Eye (tissue), 1 donor: ENCODE data around the gene USP21.

Source experiments
- DNase-seq: peaks from one replicate; pipeline ENCODE4 v3.0.0-alpha.2; 2015

USP21 gene

GRCh38 chr1:161172776-161173376, 13.6 kb downstream of the USP21 start:
- no peak for DNase-seq

DNA sequence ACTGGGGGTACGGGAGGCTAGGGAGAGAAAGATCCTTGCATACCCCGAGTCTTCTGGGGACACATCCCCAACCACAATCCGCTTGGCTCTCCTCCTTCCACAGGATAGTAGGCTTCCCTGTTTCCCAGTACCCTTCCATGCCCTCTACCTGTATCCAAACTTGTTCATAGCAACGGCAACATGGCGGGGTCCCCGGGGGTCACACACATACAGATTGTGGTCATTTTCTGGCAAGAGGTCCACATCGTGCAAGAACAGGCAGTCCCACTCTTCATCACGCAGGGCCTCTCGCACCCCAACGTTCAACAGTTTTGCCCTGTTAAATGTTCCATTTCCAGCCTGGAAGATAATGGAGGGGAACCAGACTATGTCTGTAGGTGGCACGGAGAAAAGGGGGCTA, 14.4 kb downstream of the USP21 start:
- no peak for DNase-seq

GRCh38 chr1:161174911-161175310, 15.6 kb downstream of the USP21 start:
- no peak for DNase-seq

DNA sequence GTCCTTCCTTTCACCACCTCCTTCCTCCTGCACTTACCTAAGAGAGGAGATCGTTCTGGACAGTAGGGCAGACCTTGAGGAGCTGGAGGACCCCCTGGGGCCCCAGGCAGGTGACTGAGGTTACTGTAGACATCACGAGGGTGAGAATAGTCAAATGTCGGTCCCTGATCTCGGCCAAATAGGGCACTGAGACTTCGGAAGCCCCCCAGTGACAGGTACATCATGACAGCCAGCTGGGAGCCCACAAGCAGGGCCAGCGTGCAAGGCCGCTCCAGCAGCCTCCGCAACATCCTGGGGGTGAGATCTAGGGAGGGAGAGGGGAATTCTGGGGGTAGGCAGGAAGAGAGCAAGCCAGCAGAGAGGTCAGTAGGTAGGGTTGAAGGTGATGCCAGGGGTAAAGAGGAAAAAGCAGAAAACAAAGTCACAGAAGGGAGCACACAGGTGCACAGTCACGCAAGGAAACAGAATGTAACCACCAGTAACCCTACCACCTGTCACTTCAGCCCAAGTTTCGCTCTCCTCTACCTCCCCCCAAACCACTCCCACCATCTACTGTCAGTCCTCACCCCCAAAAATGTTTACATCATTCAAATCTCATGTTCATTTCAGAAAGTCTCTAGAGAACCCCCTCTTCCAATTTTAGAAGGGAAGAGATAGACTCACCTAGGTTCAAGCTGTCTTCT, 16.6 kb downstream of the USP21 start:
- no peak for DNase-seq

DNA sequence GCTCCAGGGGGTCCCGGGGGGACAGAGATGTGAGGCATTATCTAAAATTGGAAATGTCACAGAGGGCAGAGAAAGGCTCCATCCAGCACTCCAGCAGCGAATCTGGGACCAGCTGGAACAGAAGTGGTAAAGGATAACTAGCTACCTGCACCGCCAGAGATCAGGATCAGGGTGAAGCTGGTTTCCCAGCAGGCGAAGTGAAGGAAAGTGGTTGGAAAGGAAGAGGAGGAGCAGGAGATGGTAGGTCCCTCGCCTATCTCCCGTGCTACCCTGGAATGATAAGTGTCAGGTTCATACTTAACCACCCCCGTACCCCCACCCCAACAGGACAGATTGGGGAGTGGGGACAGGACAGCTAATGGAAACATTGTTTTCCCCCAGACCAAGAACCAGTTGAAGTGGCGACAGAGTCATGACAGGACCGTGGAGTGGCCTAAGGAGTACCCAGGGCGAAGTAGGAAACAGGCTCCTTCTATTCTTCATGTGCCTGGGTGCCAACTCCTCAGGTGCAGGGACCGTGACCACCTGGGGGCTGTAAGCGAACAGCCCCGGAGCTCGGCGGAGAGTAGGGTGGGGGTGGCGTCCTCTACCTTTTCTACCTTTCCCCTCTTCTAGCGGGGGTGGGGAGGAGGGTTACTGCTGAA, 17.3 kb downstream of the USP21 start:
- no peak for DNase-seq

DNA sequence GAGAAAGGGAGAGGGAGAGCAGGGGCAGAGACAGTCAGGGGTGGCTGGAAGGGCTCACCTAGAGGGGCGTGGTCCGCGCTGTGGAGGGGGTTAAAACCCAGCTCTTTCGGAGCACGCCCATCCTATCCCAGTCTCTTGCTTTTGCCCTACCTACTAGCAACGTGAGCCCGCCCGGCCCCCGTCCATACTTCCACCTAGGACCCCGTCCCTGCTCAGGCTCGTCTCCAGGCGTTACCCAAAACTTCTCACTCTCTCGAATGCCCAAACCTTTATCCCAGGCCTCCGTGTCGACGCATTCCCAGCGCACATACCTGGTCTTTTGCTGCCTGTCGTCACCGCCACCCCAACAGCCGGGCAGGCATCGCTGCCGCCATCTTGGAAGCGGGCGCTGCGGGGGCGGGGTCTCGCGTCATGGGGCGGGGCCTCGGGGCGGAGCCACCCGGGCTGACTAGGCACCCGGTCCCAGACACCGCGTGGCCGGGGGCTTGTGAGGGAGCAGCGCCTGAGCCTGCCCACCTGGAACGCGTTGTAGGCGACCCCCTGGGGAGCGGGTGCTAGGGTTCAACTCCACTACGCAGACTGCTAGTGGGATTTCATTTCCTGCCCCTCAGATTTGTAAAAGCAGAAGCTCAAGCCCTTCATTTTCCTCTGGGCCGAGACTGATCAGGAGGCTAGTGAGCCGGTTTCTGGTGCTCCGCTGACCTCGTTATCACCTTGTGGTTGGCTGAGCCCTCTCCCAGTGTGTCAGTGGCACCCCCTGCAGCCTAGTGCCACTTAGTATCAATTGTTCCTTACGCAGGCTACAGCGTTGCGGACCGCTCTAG, 18.0 kb downstream of the USP21 start, which contains the start of gene B4GALT3:
TSS of gene B4GALT3 (minus strand) at position 396 of the 824 bp plus-strand sequence. CDS start 1,447 bp downstream, outside the sequence.
- DNase-seq: peak; percentile 97

DNA sequence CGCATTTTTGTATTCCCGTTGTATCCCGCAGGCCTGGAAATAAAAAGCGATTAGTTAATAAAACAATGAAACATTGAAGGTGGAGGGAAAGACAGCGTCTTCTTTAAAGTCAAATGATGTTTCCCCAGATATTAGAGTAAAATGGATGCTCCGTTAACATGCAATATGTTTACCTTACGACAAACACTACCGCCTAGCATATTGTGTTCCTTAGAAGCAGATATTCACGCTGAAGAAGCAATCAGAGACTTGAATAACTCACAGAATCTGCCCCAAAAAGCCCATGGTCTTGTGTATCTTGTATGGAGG, 18.6 kb downstream of the USP21 start:
- no peak for DNase-seq

GRCh38 chr1:161179698-161180097, 20.4 kb downstream of the USP21 start:
- no peak for DNase-seq

GRCh38 chr1:161180639-161181038, 21.3 kb downstream of the USP21 start:
- peak; percentile 19 for DNase-seq

DNA sequence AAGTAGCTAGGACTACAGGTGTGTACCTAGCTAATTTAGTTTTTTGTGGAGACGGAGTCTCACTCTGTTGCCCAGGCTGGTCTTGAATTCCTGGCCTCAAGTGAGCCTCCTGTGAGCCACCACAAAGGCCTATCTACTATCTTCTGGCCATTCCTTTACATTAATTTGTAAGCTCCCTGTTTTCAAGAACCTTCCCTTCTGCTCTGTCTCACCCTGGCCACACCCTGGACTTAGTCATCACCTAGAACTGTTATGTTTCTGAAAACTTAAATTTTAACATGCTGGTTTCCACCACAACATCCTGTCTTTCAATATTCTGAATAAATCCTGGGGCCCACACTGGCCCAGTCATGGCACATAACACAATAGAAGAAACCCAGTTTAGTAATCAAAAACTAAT, 22.9 kb downstream of the USP21 start:
- no peak for DNase-seq

GRCh38 chr1:161185282-161185682, 26.0 kb downstream of the USP21 start:
- peak; percentile 31 for DNase-seq

DNA sequence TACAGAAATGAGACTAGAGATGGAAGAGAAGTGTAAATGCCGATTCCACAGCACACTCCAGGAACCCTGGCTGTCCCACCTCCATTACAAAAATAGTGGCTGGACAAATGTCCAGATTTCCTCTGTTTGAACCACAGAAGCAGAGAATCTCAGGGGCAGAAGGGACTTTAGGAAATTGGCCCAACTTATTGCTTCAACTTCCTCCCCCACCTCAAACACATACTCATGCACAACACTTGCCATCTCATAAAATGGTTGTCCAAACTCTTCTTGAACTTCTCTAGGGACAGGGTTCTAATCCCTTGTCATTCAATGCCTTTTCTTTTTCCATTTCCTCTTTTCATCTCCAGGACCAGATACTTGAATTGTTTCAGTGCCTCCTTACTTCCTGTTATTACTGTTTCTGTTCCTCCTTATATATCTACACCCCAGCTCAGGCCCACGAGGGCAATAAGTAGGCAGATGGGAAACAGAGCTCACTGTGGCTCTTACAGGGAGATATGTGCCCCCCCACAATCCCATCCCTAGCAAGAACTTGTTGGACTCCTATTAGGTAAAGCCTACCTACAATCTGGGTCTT, 26.5 kb downstream of the USP21 start:
- no peak for DNase-seq

DNA sequence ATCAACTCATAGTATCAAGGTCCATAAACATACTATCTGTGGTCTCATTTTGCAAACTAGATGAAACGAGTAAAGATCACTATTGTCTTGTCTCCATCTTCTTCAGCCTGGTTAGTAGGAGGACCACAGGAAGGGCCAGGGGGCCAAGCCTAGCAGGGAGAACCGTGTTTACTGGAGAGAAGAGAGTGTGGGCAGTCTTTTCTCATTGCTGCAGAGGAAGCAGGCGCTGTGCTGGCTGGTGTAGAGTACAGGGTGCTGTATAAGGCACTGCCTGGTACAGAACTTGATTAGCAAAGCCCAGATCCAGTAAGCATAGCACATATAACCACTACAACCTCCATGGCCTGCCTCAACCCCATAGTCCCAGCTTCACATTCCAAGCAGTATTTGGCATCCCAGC, 28.0 kb downstream of the USP21 start:
- DNase-seq: no peak

GRCh38 chr1:161188381-161188780, 29.1 kb downstream of the USP21 start:
- no peak for DNase-seq

DNA sequence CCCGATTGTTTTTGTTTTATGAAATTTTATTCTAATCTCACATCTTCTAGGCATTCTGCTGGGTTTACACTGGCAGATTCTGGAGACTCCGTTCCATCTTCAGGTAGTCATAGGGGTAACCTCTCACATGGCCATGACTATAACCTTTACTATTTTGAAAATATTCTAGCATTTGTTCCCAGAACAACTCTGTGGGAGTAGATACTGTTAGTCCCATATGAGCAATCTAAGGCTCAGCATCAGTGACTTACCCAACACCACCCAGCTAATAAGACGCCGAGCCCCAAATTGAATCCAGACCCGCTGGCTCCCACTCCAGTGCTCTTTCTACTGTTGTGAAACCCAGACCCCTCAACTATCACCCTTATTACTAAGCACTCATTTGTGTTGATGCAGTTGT, 29.7 kb downstream of the USP21 start:
- DNase-seq: no peak

GRCh38 chr1:161190962-161191521, 31.7 kb downstream of the USP21 start:
- DNase-seq: peak; percentile 10

- no peak for DNase-seq
These were observed 32.7 kb downstream of the USP21 start for GRCh38 chr1:161191971-161192370.

GRCh38 chr1:161192476-161193465, 33.5 kb downstream of the USP21 start:
- peak; percentile 90 for DNase-seq

DNA sequence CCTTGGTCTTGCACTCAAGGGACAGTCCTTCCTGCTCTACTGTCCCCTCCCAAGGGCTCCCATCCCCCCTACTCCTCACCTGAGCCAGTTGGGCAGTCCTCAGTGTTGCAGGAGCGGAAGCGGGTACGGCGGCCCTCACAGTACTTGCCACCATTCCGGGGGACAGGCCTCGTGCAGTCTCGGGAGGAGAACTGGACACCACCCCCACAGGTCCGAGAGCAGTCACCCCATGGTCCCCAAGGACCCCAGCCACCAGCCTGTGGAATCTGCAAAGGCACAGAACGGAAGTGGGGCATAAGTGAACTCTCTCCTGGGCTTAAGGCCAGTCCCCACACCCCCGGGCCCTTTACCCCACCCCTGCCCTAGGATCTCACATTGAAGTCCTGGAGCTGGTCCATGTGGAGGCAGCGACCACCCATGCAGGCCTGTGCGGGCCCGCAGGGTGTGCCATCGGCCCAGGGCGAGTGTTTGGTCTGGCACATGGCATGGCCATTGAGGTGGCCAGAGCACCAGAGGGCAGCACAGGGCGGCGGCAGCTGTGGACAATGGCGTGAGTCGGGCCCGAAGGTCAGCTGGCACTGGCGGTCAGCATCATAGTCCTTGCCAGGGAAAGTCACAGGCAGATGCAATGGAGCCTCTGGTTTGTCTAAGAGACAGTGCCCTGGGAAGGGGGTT, 34.4 kb downstream of the USP21 start:
- no peak for DNase-seq

- no peak for DNase-seq
These were observed 35.9 kb downstream of the USP21 start for GRCh38 chr1:161195171-161195570.

- no peak for DNase-seq
These were observed 36.8 kb downstream of the USP21 start for GRCh38 chr1:161196111-161196510.
